GM21526 (cell line): Measurements from ENCODE around the gene PRLR.
"Not testable (repeated sequence)": the region's sequence is repeated elsewhere in the genome, so short reads cannot be mapped to it uniquely, and the experiment has no call there.

ENCODE experiments used
- ATAC-seq: cut with Tn5 transposase; IDR thresholded peaks from one replicate; pipeline ENCODE4 v1.9.1; 2021; ENCODE audit warnings: moderate library complexity; ENCODE audit not compliant: unreplicated experiment, low FRiP score

The PRLR gene

DNA sequence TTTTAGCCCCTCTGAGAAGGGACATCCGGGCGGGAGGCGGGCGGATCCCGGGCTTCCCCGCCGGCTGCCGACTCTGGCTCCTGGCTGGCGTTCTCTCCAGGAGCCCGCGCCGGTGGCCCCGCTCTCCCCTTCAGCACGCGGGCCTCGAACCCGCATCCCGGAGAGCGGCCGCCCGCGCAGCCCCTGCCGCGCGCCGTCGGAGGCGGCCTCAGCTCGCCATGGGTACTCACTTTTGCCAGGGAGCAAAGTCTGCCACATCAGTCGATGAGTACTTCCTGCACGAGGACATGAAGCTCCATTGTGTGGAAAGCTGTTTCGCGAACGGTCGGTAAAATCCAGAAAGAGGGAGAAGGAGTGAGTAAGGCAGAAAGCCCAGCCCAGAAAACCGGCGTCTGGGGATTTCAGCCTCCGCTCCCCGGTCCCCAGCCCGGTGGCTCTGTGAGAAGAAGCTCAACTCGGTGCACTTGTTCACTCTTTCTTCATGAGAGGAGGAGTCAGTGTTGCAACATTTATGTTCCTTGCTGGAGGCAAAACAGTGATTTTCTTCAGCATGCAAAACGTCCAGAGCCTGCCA, at the start of gene PRLR:
PRLR (minus strand) TSS at position 450 of the 574 bp plus-strand sequence. CDS start 140,867 bp downstream, outside the sequence.
- ATAC-seq, result no peak

DNA sequence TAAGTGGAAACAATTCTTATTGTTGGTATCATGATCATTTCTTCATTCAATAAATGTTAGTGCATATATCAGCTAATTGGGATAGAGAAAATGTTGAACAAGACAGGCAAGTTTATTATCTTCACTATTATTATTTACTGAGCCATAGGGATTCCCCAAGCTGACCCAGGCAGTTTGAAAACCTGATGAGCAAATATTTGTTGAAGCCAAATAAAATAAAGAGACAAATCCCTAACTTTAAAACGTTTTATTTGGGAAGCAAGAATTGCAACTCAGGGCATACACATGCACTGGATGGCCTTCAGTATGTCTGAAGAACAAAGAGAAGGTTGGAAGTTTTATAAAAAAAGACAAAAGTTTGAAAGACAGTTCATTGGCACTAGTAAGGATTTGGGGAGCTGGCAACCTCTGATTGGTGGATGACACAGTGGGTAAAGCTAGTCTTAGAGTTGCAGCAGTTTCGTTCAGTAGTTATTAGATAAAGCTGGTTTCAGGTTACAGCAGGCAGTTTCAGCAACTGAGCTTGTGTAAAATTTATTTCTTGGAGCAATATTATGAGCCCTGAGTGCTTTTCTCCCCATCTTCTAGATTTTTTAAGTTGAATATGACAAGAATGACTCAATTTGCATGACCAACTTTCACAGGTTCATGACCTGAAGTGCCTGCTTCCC, 44.7 kb upstream of the PRLR start:
- no peak for ATAC-seq

DNA sequence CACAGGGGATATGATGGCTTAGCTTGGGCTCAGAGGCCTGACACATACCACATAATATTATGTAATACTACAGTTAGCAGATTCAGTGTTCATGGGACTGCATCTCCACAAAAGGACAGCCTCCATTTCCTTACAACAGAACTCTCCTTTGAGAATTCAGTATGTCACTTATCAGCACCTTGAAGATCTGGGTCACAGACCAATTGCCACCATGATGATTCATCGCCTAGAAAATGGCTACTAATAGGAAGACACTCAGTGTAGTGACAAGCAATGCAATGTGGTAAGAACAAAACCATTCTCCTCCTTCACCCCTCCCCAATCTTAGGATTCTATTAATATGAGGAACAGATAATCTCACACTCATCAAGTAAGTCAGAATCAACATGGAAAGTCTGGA, 38.7 kb upstream of the PRLR start:
- no peak for ATAC-seq

DNA sequence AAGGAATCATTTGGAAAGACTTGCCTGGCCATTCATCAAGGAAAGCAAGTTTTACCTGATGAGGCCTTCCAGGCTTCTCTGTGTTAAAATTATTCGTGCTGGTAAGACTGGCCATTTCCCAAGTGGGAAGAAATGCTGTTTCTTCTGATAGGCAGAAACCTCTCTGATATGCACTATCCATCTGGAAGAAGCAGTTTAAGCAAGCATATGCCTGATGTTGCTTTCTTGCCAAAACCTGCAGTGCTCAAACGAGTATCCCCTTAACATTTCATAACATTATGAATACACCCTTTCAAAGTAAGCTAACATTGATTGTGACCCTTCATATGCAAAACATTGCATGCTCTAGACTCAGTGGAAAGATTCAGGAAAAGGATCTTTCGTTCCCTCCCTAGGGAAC, 36.0 kb upstream of the PRLR start:
- no peak for ATAC-seq

DNA sequence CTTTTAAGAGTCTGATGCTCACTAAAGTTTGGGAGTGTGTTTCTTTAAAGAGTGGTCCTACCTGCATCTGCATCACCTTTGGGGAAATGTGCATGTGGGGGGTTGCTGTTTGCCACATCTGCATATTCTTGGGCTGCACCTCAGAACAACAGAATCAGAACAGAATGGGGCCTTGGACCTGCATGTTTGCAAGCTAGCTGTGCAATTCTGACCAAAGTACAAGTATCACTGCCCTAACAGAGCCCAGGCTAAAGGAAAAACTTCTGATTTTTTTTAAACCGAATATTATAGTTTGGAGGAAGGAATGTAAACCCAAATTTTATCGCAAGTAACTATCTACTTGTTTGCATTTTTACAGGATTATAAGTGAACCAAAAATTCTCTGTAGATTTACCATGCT, 34.2 kb upstream of the PRLR start:
- no peak for ATAC-seq

DNA sequence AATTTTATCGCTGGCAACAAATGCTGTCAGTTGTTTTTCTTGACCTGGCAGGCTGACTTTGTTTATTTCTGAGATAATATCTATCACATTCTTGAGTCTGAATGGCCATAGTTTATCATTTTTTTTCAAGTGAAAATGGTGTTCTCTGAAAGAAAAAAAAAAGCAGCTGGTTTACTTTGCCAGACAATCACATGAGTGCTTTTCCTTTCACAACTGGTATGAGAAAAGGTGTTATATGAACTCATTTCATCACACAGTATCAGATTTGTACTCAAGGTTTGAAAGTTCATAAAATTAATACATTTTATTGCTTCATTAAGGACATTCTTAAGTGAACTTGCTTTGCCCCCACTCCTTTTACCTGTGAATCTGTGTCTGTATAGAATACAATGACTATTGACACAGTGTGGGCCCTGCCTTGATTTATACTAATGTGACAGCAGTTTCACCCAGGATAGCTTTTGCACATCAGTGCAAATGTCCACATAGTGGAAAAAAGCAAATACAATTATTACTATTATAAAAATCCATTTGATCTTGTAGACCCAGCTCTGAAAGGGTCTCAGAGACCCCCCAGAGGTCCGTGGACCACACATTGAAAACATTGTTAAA, 33.1 kb upstream of the PRLR start:
- no peak for ATAC-seq

DNA sequence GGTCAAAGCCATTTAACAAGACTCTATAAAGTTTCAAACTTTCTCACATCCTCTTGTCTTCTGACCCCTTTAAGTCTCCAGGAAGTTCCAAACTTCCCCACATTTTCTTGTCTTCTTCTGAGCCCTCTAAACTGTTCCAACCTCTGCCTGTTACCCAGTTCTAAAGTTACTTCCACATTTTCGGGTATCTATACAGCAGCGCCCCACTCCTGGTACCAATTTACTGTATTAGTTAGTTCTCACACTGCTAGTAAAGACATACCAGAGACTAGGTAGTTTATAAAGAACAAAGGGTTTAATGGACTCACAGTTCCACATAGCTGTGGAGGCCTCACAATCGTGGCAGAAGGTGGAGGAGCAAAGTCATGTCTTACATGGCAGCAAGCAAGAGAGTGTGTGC, 23.3 kb upstream of the PRLR start:
- ATAC-seq, result no peak

DNA sequence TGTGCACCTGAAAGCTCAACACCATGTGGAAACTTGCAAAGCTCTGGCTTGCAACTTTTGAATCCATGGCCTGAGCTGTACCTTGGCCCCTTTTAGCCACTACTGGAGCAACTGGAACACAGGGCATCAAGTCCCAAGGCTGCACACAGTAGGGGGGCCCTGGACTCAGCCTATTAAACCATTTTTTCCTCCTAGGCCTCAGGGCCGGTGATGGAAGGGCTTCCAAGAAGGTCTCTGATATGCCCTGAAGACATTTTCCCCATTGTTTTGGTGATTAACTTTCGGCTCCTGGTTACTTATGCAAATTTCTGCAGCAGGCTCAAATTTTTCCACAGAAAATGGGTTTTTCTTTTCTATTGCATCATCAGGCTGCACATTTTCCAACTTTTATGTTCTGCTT, 22.7 kb upstream of the PRLR start:
- no peak for ATAC-seq

DNA sequence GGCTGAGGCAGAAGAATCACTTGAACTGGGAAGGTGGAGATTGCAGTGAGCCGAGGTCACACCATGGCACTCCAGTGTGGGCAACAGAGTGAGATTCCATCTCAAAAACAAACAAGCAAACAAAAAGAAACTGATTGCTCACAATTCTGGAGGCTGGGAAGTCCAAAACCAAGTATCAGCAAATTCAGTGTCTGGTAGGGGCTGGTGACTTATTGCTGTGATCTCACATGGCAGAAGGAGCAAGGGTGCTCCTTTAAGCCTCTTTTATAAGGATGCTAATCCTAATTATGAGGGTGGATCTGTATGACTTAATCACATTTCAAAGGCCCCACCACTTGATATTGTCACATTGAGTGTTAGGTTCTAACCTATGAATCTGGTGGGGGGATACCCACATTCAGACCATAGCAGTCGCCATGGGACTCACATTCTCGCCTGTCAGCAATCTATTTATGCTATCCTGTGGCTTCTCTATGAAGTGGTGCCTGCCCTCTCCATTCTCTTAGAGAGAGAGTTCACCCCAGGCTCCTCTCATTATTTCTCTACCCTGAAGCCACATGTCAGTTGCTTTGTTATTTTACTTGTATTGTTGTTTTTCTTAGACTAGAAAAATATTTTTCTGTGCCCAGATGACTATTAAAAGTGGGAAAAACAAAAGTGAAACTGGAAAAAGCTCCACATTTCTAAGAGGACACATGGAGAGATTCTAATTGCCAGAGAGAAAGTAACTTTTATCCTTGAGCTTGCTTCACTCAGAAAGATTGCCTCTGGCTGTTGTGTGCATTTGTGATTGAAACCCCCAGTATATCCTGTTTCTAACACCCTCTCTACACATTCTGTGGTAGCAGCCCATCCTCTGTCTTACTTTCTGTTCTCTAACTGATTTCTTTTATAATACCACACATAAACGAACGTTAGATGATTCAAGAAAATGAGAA, 18.8 kb upstream of the PRLR start:
- no peak for ATAC-seq

DNA sequence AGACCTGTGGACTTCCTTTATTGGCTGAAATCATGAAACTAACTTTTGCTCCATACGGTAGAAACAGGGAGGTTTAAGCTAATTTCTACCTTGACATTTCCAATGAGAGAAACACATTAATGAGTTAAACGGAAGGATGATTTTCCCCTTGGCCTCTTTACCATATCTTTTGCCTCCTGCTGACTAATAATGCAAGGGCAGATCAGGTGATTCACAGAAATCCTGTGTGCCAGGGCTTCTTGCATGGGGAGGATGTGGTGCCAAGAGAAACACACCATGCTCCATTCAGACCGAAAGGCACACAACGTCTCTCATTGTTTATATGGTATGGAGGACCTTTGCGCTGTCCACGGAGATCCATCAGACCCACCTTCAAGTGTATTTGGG, 17.4 kb upstream of the PRLR start:
- ATAC-seq, result no peak

DNA sequence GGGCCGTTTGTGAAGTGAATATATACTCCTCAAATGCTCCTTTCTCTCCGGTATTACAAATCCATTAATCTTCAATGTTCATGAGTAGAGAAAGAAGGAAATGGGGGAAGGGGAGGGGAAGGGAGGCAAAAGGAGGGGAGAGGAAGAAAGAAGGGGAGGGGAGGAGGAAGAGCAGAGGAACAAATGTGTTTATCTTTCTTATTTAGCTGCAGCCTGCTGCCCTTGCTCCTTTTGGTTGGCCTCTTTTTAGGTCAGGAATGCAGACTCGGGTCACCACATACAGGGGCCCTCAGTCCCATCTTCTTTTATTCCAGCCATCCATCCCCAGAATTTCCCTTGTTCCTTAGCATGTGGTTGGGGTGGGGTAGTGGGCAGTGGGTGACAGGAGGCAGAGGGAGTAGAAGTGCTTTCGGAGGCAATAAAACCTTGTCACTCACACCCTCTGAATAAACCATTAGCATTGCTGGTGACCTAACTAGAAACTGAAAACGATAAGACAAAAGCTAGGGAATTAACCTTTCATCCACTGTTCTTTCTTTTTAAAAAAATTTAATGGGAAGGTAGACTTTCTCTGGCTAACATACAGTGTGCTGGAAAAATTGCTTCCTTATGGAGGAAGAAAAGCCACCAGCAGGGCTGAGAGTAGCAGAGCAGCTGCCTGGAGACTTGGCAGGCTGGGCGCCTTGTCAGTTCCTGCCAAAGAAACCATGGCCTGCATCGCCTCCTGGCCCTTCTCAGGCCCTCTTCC, 16.8 kb upstream of the PRLR start:
- no peak for ATAC-seq

DNA sequence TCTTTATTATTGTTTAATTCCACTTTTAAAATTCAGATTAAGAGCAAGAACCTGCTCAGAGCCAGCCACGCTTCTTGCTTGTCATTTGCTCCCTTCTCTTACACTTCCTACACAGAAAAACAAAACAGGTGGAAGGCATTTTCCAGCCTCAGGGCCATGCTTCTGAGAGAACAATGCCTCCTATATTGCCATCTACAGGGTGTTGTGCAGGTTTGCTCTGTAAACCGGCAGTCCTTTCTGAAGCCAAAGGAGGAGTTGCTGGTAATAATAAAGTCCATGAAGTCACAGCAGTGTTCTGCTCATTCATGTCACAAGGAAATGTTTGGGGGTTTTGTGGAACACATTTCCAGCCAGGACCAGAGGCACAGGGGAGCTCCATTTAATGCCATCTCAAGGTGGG, 16.1 kb upstream of the PRLR start:
- no peak for ATAC-seq

DNA sequence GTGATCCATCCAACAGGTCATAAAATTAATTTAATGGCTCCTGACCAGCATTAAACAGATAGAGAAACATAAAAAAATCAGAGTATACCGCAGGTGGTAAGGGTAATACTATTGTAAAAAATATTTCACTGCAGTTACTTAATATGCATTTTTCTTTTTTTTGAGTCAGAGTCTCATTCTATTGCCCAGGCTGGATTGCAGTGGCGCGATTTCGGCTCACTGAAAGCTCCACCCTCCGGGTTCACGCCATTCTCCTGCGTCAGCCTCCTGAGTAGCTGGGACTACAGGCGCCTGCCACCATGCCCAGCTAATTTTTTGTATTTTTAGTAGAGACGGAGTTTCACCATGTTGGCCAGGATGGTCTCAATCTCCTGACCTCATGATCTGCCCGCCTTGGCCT, 15.1 kb upstream of the PRLR start:
- ATAC-seq, result not testable (repeated sequence)

DNA sequence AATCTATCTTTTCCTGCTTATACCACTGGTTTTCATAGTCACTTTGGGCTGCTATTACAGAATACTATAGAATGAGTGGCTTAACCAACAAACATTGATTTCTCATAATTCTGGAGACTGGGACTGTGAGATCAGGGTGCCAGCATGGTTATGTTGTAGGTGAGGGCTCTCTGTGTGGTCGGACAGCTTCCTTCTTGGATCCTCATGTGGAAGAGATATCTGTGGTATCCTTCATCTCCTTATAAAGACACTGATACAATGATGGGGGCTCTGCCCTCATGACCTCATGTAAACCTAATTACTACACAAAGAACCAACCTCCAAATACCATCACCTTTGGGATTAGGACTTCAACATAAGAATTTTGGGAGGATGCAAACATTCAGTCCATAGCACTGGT, 13.9 kb upstream of the PRLR start:
- ATAC-seq, result no peak

DNA sequence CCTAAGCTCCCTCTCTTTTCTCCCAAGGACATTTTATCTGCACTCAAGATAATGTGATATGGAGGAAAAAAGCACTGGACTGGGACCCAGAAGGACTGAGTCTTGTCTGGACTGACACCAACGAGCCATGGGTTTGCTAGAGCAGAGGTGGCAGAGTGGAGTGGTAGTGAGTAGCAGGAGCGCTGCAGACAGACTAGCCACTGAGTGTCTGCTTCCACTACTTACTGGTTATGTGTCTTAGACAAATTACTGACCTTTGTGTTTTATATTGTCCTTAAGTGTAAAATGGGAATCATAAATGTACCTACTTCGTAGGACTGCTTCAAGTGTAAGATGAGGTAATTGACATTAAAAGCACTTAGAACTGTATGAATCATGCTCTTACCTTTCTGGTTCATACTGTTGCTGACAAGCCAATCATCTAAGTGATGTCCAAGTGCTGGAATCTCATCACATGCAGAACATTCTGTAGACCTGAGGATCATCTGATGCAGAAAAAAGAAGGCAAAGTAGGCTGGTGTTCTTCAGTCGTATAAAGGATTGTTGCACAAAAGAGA, 12.5 kb upstream of the PRLR start:
- no peak for ATAC-seq

DNA sequence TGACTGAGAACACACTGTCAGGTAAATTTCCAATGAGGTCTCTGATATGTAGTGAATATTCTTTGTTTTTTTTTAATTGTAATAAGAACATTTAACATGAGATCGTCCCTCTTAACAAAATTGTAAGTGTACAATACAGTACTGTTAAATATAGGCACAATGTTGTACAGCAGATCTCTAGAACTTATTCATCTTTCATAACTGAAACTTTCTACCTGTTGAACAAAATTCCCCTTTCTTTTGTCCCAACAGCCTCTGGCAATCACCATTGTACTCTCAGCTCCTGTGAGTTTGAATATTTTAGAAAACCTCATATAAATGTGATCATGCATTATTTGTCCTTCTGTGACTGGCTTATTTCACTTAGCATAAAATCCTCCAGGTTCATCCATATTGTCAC, 10.6 kb upstream of the PRLR start:
- ATAC-seq, result no peak

DNA sequence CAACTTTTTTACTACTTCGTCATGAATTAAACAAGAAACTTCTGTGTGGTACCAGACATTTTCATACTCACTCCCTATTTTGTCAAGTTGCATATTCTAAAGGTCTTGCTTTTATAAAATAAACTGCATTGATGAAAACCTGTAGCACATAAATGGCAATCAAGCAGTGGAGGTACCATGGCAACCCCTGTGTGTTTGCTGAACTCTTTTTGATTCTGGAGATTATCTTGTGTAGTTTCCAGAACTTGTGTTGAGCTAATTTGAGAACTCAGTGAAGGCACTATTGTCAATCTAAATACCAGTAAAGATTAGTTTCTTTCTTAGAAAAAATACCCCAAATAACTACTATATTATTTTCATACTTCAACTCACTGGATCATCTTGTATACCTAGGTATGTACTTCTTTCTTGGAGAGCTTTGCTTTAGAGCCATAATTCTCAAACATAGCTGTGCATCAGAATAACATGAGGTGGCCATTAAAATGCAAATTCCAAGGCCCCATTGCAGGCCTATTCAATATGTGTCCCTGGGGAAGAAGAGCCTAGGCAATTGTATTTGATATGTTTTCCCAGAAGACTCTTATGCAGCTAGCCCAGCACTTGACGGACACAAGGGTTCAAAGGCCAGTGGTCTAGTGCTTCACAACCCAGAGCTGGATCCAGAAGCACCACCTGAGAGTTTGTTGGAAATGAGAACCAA, 9.8 kb upstream of the PRLR start:
- no peak for ATAC-seq

DNA sequence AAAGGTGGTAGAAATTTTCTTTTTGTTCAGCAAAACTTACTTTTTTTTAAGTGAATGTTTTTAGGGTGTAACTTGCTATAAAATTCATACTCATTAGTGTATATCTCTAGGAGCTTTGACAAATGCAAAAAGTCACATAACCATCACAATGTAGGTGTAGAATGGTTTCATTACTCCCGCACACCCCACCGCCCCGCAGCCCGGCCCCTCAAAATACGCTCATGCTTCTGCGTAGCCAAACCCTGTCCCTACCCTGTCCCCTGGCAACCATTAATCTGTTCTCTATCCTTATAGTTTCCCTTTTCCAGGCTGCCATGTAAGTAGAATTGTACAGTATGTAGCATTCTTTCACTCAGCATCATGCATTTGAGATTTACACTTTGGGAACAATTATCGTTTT, 9.2 kb upstream of the PRLR start:
- ATAC-seq, result no peak

DNA sequence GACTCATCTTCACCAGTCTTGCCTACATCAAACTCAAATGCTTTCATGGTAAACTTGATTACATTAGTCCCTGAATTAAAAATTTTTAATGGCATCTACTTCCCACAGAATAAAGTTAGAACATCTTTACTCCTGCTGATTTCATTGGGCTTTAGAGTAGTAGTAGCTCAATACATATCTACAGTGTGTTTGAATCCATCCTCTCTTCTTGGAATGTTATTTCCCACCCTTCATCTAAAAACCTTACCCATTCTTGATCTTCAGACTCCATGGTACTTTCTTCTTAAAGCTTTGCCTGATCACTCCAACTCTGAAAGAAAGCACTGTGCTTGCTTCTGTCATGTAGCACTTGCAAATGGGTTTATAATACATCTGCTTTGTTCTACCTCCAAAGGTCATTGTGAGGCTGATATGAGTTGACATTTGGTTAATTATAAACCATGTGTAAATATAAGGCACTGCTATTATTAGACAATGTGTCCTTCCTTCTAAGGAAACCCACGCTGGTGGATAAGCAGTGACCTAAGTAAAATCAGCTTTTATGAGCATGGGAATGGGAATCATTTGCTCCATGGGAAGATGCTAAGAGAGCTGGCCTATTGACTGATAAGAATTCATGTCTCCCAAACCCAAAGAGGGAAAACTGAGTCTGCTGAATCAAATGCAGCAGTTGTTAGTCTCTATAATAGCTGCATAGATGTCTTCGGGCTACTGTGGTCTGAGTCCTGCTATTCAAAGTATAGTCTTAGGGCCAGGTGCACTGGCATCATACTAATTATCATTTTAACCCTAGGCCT, 7.5 kb upstream of the PRLR start:
- no peak for ATAC-seq
